ENCODE measurements around the gene ITPR3.

DNA sequence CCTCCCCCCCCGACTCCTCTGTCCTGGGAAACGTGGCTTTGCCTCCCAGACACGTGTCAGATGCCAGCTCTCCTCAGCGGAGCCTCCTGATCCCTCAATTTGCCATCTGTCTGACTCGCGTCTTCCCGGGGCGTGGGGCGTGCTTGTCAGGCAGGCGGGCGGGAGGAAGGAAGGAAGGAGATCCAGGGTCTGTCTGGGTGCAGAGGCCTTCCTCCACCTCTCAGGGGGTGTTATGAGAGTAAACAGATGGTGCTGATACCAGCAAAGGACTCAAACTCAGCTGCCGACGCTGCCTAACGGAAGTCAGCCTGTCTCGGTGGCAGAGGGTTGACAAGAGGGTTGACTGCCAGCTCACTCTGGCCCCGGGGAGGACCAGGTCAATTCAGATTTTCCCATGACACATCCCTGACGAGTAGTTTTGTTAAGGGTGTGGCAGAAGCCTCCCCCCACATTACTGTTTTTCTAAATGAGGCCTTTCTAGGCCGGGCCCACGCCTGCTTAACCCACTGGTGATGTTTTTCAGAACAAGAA, 73.3 kb downstream of the ITPR3 start:
- TF ChIP-seq, protein P1, sequence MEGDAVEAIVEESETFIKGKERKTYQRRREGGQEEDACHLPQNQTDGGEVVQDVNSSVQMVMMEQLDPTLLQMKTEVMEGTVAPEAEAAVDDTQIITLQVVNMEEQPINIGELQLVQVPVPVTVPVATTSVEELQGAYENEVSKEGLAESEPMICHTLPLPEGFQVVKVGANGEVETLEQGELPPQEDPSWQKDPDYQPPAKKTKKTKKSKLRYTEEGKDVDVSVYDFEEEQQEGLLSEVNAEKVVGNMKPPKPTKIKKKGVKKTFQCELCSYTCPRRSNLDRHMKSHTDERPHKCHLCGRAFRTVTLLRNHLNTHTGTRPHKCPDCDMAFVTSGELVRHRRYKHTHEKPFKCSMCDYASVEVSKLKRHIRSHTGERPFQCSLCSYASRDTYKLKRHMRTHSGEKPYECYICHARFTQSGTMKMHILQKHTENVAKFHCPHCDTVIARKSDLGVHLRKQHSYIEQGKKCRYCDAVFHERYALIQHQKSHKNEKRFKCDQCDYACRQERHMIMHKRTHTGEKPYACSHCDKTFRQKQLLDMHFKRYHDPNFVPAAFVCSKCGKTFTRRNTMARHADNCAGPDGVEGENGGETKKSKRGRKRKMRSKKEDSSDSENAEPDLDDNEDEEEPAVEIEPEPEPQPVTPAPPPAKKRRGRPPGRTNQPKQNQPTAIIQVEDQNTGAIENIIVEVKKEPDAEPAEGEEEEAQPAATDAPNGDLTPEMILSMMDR (IDR thresholded peaks at IDR 0.05), result no peak
- TF ChIP-seq POLR2A (IDR thresholded peaks at IDR 0.05), result no peak

All from lower leg skin (tissue), 3 donors.